Measurements from ENCODE around the gene ITGB5.

ITGB5 gene

DNA sequence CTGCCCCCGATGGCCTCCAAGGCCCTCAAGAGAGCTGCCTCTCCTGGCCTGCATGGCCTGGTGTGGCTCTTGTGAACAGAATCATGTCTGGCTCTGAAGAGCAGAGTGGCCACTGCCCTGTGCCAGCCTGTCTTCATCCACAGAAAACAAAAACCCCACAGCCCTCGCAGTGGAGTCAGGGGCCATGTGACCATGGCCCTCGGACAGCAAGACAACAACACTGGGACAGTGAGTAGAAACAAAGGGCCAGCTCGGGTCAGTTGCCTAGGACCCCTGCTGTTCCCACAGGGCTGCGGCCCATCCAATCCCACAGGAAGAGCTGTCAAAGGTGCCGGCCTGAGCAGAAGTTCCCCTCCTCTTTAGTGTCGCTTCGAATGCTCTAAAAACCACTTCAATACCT, 84.5 kb downstream of the ITGB5 start:
- TF ChIP-seq ARNTL (CRISPR knock-in tag; IDR thresholded peaks at IDR 0.05; ENCODE audit: borderline replicate concordance, low read depth) = no peak
- TF ChIP-seq ZNF70 (CRISPR knock-in tag; IDR thresholded peaks at IDR 0.05) = no peak
- no peak for TF ChIP-seq TOX (CRISPR knock-in tag; IDR thresholded peaks at IDR 0.05; ENCODE audit: borderline replicate concordance)
- no peak for TF ChIP-seq CSDC2 (CRISPR knock-in tag; IDR thresholded peaks at IDR 0.05)
- TF ChIP-seq OSR1 (CRISPR knock-in tag; IDR thresholded peaks at IDR 0.05) = no peak
- TF ChIP-seq, protein P1, sequence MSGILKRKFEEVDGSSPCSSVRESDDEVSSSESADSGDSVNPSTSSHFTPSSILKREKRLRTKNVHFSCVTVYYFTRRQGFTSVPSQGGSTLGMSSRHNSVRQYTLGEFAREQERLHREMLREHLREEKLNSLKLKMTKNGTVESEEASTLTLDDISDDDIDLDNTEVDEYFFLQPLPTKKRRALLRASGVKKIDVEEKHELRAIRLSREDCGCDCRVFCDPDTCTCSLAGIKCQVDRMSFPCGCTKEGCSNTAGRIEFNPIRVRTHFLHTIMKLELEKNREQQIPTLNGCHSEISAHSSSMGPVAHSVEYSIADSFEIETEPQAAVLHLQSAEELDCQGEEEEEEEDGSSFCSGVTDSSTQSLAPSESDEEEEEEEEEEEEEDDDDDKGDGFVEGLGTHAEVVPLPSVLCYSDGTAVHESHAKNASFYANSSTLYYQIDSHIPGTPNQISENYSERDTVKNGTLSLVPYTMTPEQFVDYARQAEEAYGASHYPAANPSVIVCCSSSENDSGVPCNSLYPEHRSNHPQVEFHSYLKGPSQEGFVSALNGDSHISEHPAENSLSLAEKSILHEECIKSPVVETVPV (CRISPR knock-in tag; IDR thresholded peaks at IDR 0.05) = no peak
- no peak for TF ChIP-seq ZFP3 (CRISPR knock-in tag; IDR thresholded peaks at IDR 0.05)
- TF ChIP-seq, protein P2, sequence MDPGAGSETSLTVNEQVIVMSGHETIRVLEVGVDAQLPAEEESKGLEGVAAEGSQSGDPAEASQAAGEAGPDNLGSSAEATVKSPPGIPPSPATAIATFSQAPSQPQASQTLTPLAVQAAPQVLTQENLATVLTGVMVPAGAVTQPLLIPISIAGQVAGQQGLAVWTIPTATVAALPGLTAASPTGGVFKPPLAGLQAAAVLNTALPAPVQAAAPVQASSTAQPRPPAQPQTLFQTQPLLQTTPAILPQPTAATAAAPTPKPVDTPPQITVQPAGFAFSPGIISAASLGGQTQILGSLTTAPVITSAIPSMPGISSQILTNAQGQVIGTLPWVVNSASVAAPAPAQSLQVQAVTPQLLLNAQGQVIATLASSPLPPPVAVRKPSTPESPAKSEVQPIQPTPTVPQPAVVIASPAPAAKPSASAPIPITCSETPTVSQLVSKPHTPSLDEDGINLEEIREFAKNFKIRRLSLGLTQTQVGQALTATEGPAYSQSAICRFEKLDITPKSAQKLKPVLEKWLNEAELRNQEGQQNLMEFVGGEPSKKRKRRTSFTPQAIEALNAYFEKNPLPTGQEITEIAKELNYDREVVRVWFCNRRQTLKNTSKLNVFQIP (CRISPR knock-in tag; IDR thresholded peaks at IDR 0.05; ENCODE audit: borderline replicate concordance, low read depth) = no peak
- TF ChIP-seq, protein P3, sequence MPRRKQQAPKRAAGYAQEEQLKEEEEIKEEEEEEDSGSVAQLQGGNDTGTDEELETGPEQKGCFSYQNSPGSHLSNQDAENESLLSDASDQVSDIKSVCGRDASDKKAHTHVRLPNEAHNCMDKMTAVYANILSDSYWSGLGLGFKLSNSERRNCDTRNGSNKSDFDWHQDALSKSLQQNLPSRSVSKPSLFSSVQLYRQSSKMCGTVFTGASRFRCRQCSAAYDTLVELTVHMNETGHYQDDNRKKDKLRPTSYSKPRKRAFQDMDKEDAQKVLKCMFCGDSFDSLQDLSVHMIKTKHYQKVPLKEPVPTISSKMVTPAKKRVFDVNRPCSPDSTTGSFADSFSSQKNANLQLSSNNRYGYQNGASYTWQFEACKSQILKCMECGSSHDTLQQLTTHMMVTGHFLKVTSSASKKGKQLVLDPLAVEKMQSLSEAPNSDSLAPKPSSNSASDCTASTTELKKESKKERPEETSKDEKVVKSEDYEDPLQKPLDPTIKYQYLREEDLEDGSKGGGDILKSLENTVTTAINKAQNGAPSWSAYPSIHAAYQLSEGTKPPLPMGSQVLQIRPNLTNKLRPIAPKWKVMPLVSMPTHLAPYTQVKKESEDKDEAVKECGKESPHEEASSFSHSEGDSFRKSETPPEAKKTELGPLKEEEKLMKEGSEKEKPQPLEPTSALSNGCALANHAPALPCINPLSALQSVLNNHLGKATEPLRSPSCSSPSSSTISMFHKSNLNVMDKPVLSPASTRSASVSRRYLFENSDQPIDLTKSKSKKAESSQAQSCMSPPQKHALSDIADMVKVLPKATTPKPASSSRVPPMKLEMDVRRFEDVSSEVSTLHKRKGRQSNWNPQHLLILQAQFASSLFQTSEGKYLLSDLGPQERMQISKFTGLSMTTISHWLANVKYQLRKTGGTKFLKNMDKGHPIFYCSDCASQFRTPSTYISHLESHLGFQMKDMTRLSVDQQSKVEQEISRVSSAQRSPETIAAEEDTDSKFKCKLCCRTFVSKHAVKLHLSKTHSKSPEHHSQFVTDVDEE (CRISPR knock-in tag; IDR thresholded peaks at IDR 0.05) = no peak
- TF ChIP-seq, protein P4, sequence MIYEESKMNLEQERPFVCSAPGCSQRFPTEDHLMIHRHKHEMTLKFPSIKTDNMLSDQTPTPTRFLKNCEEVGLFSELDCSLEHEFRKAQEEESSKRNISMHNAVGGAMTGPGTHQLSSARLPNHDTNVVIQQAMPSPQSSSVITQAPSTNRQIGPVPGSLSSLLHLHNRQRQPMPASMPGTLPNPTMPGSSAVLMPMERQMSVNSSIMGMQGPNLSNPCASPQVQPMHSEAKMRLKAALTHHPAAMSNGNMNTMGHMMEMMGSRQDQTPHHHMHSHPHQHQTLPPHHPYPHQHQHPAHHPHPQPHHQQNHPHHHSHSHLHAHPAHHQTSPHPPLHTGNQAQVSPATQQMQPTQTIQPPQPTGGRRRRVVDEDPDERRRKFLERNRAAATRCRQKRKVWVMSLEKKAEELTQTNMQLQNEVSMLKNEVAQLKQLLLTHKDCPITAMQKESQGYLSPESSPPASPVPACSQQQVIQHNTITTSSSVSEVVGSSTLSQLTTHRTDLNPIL (CRISPR knock-in tag; IDR thresholded peaks at IDR 0.05; ENCODE audit: low read depth) = no peak
- TF ChIP-seq ZNF565 (CRISPR knock-in tag; conservative IDR thresholded peaks at IDR 0.05; ENCODE audit: low read depth) = no peak
- TF ChIP-seq GLIS3 (CRISPR knock-in tag; IDR thresholded peaks at IDR 0.05) = no peak
- no peak for TF ChIP-seq PPARA (CRISPR knock-in tag; IDR thresholded peaks at IDR 0.05; ENCODE audit: borderline replicate concordance)
- no peak for ATAC-seq

DNA sequence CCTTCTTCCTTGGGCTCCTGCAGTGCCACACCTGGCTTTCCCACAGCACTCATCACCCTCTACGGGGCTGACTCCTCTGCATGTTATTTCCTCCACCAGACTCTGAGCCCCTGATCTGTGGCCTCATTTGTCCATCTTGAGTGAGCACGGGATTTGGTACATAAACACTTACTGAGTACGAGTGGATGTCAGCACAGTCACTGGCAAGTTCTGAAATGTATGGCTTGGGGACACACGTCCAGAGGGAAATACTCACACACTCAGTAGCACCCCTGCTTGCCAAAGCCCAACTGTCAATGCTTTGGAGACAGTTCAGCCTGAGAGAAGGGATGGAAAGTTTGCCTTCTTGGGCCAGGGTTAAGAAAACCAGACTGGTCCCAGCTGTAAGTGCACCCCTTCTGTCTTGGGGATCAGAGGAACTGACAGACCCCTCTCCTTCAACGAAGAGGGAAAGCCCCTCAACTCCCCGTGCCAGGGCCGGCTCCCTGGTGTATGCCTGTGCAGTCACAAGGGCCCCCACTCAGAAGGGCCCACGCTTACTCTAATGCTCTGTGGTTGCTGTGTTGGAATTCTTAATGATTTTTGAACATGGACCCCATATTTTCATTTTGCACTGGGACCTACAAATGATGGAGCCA, 85.0 kb downstream of the ITGB5 start:
- no peak for TF ChIP-seq OSR1 (CRISPR knock-in tag; IDR thresholded peaks at IDR 0.05)
- no peak for TF ChIP-seq ZFP30 (CRISPR knock-in tag; IDR thresholded peaks at IDR 0.05)
- no peak for TF ChIP-seq BACH2 (CRISPR knock-in tag; IDR thresholded peaks at IDR 0.05; ENCODE audit: borderline replicate concordance)
- TF ChIP-seq, protein P5, sequence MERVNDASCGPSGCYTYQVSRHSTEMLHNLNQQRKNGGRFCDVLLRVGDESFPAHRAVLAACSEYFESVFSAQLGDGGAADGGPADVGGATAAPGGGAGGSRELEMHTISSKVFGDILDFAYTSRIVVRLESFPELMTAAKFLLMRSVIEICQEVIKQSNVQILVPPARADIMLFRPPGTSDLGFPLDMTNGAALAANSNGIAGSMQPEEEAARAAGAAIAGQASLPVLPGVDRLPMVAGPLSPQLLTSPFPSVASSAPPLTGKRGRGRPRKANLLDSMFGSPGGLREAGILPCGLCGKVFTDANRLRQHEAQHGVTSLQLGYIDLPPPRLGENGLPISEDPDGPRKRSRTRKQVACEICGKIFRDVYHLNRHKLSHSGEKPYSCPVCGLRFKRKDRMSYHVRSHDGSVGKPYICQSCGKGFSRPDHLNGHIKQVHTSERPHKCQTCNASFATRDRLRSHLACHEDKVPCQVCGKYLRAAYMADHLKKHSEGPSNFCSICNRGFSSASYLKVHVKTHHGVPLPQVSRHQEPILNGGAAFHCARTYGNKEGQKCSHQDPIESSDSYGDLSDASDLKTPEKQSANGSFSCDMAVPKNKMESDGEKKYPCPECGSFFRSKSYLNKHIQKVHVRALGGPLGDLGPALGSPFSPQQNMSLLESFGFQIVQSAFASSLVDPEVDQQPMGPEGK (CRISPR knock-in tag; IDR thresholded peaks at IDR 0.05; ENCODE audit: borderline replicate concordance) = no peak
- no peak for TF ChIP-seq ZNF70 (CRISPR knock-in tag; IDR thresholded peaks at IDR 0.05)
- TF ChIP-seq, protein P3 (CRISPR knock-in tag; IDR thresholded peaks at IDR 0.05) = no peak
- TF ChIP-seq CSDC2 (CRISPR knock-in tag; IDR thresholded peaks at IDR 0.05) = no peak
- no peak for TF ChIP-seq ARNTL (CRISPR knock-in tag; IDR thresholded peaks at IDR 0.05; ENCODE audit: borderline replicate concordance, low read depth)
- no peak for TF ChIP-seq TOX (CRISPR knock-in tag; IDR thresholded peaks at IDR 0.05; ENCODE audit: borderline replicate concordance)
- TF ChIP-seq GLIS3 (CRISPR knock-in tag; IDR thresholded peaks at IDR 0.05) = no peak
- no peak for TF ChIP-seq ZNF8 (CRISPR knock-in tag; IDR thresholded peaks at IDR 0.05)
- no peak for TF ChIP-seq ZNF565 (CRISPR knock-in tag; conservative IDR thresholded peaks at IDR 0.05; ENCODE audit: low read depth)
- TF ChIP-seq RARB (CRISPR knock-in tag; IDR thresholded peaks at IDR 0.05) = no peak
- ATAC-seq = no peak

Data from SK-N-SH treated with all-trans-retinoic acid at 6 μM for 48 hours (cell line).